Prostate gland (tissue), 2 donors: ENCODE results near the gene NT5M.
"Not testable (repeated sequence)": the region's sequence is repeated elsewhere in the genome, so short reads cannot be mapped to it uniquely, and the experiment has no call there.

ENCODE experiments used
- CTCF ChIP-seq, 4 experiments: fragments of 200-600 bp in 2 of 4; fragments of 450-650 bp in 2 of 4; sonication (generic) in 2 of 4; IDR thresholded peaks; 1 replicate in 3 of 4; 2 replicates in 1 of 4; pipeline ENCODE4 v1.5.1; 2016 to 2019; ENCODE audit warnings: antibody characterized with exemption in 4 of 4, mild to moderate bottlenecking in 2 of 4, moderate library complexity in 2 of 4
- POLR2A ChIP-seq: fragments of 450-650 bp; IDR thresholded peaks from one replicate; pipeline ENCODE4 v1.6.1; 2016; ENCODE audit warnings: antibody characterized with exemption, mild to moderate bottlenecking

- TF ChIP-seq CTCF (IDR thresholded peaks at IDR 0.05); POLR2A: not testable (repeated sequence)
Observed at GRCh38 chr17:17301659-17302058, 1.5 kb upstream of the NT5M start.
